Right forelimb (tissue), 1 donor: ENCODE results near the gene ZBTB1.

Source experiments
- DNase-seq: peaks from one replicate; pipeline ENCODE4 v3.0.0-alpha.2; 2018

The ZBTB1 gene

DNA sequence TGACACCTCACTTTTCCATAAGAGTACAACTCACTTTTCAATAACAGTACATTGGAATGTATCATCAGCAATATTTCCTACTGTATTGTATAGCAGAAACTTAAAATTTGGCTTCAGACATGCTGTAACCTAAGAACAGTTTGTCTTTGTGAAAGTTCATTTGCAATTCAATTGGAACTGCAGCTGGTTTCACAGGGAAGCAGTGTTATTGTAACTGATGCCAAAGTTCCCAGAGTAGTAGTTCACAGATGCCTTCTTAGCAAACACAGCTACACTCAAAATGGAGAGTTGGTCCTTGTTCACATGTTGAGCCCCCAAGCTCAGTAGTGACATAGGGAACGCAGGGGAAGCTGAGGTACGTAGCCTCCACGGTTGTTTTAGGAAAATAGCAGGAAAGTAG lies 68.5 kb downstream of the ZBTB1 start:
- DNase-seq, result peak; percentile 48
